ENCODE data around the gene PLEKHA6.
"Not testable (repeated sequence)": the region's sequence is repeated elsewhere in the genome, so short reads cannot be mapped to it uniquely, and the experiment has no call there.

PLEKHA6 gene

GRCh38 chr1:204317170-204317569 is 42.6 kb downstream of the PLEKHA6 start:
- no peak for DNase-seq (ENCODE audit: low read depth in 2 of 3, low spot score in 1 of 3)

DNA sequence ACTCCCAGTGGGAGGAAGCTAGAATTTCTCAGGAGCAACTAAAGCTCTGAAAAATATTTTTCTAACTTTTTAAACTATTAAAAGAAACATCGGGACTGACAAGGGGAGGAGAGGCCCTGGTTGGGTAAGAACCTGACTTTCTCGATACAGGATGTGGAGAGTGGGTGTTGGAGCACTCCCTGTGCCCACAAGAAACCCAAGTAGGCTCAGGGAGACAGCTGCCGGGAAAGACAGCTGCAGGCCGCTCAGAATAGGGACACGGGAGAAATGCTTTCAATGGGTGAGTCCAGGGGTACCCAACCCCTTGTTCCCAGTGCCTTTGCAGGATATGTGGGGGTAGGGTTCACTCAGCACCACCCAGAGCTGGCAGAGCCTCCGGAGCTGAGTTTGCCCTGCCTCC is 43.6 kb downstream of the PLEKHA6 start:
- DNase-seq (ENCODE audit: low read depth in 2 of 3, low spot score in 1 of 3) = no peak

DNA sequence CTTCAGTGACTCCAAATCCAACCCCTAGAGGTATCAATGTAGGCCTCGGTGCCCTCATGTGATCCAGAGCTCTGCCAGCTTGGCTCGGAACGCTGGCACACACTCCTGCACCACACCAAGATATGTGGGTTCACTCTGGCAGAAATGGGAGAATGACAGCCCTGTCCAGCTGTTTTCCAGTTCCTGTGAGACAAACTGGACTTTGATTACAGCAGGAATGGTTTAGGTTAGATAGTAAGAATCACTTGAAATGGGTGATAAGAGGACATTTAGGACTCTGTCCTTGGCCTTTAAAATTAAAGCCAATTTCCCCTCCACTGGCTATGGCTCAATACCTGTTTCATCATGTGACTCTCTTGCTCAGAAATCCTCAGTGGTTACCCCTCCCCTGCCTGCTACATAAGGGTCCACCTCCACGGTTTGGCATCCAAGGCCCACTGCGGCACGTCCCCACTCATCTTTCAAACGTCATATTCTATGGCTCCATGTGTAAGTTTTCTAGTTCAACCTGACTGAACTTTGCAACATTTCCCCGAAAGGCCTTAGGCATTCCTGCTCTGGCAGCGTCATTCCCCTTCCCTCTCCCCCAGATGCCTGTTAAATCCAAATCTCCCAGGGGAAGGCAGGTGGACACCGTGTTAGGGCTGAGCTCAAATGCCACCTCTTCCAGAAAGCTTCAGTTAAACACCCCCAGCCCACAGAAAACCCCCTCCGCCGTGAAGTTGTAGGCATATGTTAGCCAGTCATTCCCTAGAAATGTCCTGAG is 44.7 kb downstream of the PLEKHA6 start:
- no peak for DNase-seq (ENCODE audit: low read depth in 2 of 3, low spot score in 1 of 3)

GRCh38 chr1:204314171-204314892 is 45.4 kb downstream of the PLEKHA6 start:
- no peak for DNase-seq (ENCODE audit: low read depth in 2 of 3, low spot score in 1 of 3)

DNA sequence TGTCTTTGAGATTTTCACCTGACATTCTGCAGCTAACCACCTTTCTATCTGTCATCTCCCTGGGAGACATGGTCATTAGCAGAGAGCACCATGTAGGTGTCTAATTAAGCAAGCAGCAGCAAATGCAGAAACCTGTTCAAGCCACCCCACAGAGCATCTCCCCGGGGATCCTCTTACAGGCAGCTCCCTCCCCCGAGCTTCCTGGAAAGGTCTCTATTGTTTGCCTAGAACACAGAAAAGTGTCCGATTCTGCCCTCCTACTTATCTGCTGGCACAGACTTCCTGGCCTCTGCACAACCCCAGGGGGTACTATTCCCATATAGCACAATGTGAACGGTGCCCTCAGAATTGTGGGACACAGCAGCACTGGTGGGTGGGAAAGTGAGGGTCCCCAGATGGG is 46.1 kb downstream of the PLEKHA6 start:
- DNase-seq (ENCODE audit: low read depth in 2 of 3, low spot score in 1 of 3) = no peak

GRCh38 chr1:204310970-204311369 is 48.8 kb downstream of the PLEKHA6 start:
- not testable (repeated sequence) for DNase-seq (ENCODE audit: low read depth in 2 of 3, low spot score in 1 of 3)

DNA sequence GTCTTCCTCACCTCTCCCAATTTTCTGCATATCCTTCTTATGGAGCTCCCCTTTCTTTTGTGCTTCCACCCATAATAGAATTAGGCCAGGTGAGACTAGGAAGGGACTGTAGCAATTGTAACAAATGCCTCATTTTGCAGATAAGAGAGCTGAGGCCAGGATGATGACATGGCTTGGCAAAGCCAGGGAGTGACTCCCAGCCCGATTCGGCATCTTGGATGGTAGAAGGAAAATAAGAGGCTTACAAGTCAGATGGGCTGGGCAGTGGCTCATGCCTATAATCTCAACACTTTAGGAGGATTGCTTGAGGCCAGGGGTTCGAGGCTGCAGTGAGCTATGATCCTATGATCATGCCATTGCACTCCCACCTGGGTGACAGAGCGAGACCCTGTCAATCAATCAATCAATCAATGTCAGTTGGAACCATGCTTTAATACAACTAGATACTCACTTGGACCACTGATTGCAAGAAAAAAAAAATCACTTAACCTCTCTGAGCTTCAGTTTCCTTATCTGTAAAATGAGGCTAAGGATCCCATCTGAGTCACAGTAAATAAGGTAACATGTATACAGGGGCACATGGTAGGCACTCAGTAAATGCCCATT is 51.6 kb downstream of the PLEKHA6 start:
- no peak for DNase-seq (ENCODE audit: low read depth in 2 of 3, low spot score in 1 of 3)

GRCh38 chr1:204307334-204307883 is 52.3 kb downstream of the PLEKHA6 start:
- no peak for DNase-seq (ENCODE audit: low read depth in 2 of 3, low spot score in 1 of 3)

- no peak for DNase-seq (ENCODE audit: low read depth in 2 of 3, low spot score in 1 of 3)
Measured at GRCh38 chr1:204306076-204306475, 53.7 kb downstream of the PLEKHA6 start.

GRCh38 chr1:204304067-204304466 is 55.7 kb downstream of the PLEKHA6 start:
- no peak for DNase-seq (ENCODE audit: low read depth in 2 of 3, low spot score in 1 of 3)

DNA sequence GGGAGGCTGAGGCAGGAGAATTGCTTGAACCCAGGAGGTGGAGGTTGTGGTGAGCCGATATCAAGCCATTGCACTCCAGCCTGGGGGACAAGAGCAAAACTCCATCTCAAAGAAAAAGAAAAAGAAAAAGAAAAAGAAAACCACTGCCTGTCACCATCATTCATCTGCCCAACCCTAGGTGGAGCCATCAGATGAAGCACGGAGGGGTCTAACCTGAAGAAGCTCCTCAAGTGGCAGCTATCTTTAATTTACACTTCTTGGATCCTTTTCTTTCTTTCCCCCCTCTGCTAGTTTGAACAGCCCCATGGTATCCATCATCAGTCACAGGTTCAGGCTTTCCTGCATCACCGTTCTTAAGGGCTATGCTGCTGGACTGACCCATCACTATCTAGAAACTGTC is 57.0 kb downstream of the PLEKHA6 start:
- DNase-seq (ENCODE audit: low read depth in 2 of 3, low spot score in 1 of 3) = no peak

DNA sequence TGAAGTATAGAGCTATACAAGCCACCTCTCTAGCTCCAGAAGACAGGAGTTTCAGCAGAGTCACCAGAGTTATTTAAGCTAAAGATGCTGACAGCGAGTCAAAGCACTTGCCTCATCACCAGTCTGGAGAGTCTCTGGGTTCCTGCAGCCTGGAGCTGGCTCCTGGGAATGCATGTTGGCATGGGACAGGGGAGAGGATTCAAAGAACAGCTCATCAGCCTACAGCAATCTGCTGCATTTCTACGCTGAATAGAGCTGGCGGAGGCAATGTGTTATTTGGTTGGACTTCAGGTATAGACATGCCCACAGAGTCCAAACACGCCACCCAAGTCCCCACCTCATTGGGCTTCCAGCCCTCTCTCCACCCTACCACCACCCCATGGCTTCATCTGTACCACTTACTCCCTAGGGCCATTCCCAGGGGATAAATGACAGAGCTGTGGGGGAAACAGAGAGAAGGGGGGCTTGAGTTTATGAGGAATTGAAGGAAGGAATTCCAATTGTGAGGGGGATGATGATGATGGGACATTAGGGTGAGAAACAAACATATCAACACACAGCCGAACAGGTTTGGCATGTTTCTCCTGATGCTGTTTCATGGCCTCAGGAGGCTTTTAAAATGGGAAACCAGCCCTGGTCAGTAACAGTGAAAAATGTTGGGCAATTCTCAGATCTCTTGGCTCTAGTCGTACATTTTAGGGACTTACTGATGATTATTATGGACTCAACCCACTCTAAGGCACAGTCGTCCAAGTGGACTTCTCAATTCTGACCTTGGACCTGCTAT is 58.4 kb downstream of the PLEKHA6 start:
- DNase-seq (ENCODE audit: low read depth in 2 of 3, low spot score in 1 of 3) = no peak

DNA sequence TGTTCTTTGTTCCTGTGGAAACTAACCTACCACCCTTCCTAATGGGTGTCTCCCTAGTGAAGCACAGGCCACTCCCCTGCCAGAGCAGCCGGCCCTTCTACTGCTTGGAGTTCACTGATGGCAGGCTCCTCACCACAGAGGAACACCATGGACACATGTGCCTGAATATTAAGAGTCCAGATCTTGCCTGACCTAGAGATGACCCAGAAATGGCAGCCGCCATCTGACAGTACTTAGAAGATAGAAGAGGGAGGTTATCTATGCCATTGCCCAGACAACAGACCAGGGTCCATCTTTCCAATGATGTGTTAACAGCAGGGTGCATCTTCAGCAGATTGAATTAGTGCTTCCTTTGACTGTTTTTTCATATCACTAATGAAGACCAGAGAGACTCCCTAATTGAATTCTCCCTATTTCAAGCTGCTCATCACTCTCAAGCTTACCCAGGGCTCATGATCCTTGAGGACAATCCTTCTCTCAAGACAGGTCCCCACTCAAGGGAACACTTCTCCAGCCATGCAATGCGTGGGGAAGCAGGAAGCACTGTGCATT is 59.8 kb downstream of the PLEKHA6 start:
- DNase-seq (ENCODE audit: low read depth in 2 of 3, low spot score in 1 of 3) = no peak

- no peak for DNase-seq (ENCODE audit: low read depth in 2 of 3, low spot score in 1 of 3)
Measured at GRCh38 chr1:204296431-204296988, 63.2 kb downstream of the PLEKHA6 start.

DNA sequence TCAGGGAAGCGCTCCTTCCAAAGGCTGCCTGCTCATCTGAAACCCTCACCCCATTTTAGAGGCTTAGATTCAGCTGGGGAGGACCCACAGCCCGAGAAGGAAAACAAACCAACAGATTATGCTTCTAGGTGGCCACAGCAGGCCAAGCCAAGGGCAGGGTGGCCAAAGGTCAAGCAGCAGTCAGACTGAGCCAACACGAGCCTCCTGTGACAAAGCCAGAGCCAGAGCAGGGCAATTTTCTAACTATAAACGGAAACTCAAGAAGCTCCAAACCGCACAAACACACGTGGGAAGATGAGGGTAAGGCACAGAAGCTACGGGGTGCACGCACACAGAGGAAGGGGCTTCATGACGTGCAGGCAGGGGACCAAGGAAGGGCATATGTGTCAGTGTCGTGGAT is 64.1 kb downstream of the PLEKHA6 start:
- no peak for DNase-seq (ENCODE audit: low read depth in 2 of 3, low spot score in 1 of 3)

DNA sequence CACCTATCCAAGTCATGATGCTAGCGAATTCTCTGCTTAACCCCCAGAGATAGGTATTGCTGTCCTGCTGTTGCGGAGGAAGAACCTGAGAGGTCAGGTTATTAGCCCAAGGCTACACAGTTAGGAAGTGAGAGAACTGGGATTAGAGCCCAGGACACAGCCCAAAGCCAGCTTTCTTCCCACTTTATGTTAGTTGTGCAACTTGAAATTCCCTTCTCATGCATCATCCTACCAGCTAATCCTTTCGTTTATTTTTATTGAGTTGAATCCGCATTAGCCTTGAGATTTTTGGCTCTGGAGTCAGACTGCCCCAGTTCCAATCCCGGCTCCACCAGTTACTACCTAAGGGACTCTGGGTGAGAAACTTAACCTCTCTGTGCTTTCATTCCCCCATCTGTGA is 65.4 kb downstream of the PLEKHA6 start:
- no peak for DNase-seq (ENCODE audit: low read depth in 2 of 3, low spot score in 1 of 3)

DNA sequence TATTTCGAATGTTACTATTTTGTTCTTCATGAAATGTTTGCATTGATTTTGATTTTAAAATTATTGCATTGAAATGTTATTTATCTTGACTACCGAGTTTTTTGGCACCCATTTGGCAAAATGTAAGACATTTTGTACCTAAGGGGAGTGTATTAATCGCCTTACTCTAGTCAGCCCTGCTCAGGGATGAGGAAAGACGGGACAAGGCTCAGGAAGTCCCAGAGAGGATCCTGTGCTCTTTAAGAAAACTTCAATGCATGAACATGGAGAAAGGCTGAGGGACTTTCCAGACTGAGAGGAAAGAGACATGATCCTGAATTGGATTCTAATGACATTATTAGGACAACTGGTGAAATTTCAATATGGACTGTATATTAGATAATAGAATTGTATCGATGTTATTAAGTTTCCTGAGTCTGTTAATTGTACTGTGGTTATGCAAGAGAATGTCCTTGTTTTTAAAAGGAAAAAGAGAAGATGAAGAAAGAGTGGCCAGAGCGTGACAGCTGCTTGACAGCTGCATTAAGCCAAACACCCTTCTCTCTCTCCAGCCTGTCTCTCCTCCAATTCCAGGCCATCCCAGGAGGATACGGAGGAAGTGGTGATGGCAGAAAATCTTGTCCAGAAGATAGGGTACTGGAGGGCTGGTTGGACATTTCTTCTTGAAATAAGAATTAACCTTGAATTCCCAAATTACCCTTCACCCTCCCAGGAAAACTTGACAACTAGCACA is 66.0 kb downstream of the PLEKHA6 start:
- no peak for DNase-seq (ENCODE audit: low read depth in 2 of 3, low spot score in 1 of 3)

DNA sequence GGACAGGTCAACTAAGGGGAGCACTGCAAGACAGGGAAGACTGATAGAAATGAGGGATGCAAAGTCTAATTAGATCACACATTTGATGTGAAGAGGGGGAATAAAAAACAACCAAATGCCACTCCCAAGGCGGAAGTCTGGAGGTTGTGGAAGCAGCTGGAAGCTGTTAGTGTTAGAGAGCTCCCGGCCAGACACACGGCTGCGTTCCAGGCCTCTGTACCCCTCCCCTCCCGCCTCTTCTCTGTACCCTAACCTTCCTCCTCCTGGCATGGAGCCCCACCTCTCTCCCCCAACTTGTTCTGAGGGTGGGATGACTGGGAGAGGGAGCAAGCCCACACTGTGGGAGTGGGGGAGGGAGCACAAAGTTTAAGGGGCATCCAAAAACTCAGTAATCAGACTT is 67.0 kb downstream of the PLEKHA6 start:
- DNase-seq (ENCODE audit: low read depth in 2 of 3, low spot score in 1 of 3) = no peak

DNA sequence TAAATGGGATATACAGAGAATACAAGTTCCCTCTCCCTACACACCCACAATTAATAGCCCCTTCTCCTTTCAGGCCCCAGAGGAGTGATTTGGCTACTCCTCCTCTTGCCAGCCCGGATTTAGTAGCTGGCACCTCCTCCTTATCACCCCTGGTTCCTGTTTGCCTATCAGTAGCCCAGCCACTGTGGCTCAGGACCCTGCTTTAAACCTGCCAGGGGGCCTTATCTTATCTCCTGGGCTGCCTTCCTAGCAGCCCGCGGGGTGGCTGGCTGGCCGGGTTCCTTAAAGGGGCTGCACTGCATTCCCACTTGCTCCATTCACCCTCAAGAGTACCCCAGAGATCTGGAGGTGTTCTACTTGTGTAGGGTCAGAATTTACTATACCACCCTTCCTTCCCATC is 70.4 kb downstream of the PLEKHA6 start:
- no peak for DNase-seq (ENCODE audit: low read depth in 2 of 3, low spot score in 1 of 3)

DNA sequence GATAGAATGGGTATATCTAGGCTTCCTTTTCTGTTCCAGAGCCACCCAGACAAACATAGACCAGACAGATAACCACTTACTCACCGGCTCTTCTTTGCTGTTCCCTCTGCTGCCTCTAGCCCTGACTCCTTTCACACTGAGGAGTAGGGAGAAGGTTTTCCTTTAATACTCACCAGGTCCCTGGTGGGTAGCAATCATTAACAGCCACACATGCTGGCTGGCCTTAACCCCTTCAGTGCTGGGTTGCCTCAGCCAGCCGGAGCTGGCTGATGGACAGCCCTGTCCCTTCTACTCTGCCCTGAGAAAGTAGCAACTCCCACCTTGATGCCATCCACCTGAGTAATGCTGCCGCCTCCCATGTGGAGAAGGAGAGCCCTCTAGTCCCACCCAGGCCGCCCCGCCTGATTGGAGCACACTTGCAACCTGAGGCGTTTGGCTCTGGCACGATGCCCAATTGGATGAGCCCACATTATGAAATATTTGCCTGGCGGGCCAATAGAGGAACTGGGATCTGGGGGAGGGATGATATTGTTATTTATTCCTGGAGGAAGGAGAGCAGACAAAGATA is 71.6 kb downstream of the PLEKHA6 start:
- no peak for DNase-seq (ENCODE audit: low read depth in 2 of 3, low spot score in 1 of 3)

Data from stimulated activated CD4-positive, alpha-beta T cell treated with anti-CD3 and anti-CD28 coated beads, Interleukin-12 subunit alpha, Interleukin-12 subunit beta, amount 100 ng/mL, for 48 hours (primary cell).